HG03469 (cell line): ENCODE measurements around the gene PRKCSH.

Source experiments
- ATAC-seq: cut with Tn5 transposase; IDR thresholded peaks from one replicate; pipeline ENCODE4 v1.9.1; 2021; ENCODE audit warnings: mild to moderate bottlenecking, moderate library complexity, moderate number of reproducible peaks; ENCODE audit not compliant: unreplicated experiment

Gene PRKCSH

DNA sequence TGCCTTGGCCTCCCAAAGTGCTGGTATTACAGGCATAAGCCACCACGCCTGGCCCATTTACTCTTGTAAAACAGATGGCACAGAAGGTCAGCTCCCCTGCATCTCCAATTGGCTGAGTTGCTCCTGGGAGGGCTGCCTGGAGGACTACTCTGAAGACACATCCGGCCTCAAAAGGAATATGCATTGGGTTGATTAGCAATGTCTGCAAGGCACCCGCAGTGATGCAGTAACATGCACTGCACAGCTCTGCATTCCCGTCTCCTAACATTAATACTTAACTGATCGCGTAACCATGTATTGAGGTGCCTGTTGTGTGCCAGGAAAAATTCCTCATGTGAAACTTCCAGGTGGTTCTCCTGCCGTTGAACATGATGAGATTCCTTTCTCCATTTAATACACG lies 40.4 kb downstream of the PRKCSH start:
- ATAC-seq = no peak

- no peak for ATAC-seq
These were observed 43.0 kb downstream of the PRKCSH start for GRCh38 chr19:11478167-11479089.

- no peak for ATAC-seq
These were observed 43.9 kb downstream of the PRKCSH start for GRCh38 chr19:11479090-11479897.

DNA sequence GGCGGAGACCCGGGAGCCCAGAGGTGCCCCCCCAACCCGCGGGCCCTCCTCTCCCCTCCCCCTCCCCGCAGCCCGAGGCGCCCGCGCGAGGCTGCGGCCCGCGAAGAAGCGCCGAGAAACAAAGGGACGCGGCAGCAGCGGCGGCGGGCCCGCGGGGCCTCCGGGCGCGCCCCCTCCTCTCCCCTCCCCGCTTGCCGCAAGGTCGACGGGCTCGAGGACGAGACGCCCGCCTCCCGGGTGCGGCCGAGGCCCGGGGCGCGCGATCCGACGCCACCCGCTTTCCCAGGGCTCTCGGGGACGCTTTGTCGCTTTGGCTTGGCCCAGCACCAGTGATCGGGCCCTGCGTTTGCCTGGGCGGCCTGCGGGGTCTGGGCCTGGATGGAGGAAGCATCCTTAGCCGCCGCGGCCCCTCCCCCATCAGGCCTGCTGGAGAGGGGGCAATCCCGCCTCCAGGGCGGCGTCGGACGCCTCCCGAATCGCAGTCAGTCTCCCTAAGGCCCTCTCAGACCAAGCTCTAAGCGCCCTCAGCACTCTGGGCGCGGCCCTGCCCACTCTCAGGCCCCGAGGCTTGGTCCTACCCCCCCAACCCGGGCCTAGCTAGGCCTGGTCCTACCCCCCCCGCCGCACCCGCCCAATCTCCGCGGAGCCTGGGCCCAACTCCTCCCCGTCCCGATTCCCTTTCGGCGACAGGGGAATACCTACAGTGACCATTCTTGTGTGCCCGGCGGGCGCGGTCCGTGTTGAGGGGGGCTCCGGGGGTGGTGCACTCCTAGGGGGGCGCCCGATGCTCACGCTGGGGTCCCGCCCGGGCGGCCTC lies 44.7 kb downstream of the PRKCSH start:
- no peak for ATAC-seq

DNA sequence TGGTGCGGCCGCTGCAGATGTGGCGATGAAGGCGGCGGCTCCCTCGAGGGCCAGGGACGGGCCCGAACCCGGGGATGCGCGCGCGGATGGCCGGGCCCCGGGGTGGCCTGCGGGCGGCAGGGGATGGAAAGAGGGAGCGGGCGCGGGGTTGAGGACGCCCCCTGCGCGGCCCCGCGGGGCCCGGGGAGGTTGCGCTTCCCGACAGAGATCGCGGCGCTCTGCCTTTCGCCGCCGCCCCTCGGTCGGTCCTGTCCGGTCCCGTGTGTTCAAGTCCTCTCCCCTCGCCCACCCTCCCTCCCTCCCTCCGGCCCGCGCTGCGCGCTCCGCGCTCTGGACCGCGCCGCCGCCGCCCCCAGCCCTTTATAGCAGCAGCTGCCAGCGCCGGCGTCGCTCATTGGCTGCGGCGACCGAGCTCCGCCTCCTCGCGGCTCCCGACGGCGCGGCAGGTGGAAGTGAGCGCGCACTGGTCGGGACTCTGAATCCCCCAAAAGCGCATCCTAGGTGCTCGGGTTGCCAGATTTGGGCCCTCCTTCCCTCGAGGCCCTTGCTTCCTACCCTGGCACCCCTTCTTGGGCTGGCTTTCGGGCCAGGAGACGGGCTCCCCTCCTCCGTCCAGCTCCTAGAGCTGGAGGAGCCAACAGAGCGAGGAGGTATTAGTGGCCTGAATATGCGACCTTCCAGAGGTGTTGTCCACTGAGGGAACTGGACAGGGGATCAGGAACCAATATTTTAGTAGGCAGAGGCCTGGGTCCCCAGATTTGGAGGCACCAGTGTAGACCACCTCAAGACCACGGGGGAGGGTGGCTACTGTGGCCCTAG lies 45.5 kb downstream of the PRKCSH start, which contains the start of gene ELAVL3:
ELAVL3 (minus strand) TSS at position 332 of the 819 bp plus-strand sequence. CDS start 438 bp downstream, outside the sequence.
- no peak for ATAC-seq

DNA sequence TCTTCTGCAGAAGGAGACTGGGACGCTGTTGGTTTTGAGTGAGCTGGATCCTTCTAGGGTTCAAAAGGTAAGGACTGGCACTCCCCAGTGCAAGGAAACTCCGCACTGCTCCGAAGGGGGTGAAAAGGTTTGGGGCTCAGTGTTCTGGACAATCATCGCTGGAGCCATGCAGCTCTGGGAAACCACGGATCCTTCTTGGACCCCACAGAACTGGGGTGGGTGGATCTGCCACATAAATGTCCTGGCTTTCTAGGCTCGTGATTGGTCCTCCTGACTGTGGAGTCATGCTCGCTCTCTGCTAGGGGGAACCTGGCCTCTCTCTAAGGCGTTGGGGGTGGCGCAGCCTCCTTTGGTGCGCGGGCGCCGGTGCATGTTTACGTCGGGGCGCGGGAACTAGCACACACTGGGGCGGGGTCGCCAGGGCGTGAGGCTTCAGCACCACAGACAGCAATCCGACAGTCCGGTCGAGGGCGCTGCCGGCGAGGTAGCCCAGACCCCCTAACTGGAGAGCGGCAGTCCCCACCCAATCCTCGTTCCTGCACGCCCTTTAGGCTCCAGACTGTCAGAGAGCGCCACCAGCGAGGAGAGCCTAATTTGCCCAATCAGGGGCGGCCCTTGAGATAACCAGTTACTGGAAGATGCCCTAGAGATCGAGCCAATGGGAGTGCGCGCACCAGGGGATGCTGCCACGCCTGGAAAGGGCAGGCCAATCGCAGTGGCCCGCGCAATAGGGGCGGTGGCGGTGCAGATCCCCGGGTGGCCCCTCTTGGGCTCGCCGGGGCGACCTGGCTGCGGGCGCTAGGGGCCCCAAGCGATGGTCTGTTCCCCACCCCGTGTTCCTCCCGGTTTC lies 46.3 kb downstream of the PRKCSH start:
- ATAC-seq = peak; percentile 51

- ATAC-seq = peak; percentile 42
These were observed 47.1 kb downstream of the PRKCSH start for GRCh38 chr19:11482384-11483050.

- no peak for ATAC-seq
These were observed 48.1 kb downstream of the PRKCSH start for GRCh38 chr19:11483366-11484111.

DNA sequence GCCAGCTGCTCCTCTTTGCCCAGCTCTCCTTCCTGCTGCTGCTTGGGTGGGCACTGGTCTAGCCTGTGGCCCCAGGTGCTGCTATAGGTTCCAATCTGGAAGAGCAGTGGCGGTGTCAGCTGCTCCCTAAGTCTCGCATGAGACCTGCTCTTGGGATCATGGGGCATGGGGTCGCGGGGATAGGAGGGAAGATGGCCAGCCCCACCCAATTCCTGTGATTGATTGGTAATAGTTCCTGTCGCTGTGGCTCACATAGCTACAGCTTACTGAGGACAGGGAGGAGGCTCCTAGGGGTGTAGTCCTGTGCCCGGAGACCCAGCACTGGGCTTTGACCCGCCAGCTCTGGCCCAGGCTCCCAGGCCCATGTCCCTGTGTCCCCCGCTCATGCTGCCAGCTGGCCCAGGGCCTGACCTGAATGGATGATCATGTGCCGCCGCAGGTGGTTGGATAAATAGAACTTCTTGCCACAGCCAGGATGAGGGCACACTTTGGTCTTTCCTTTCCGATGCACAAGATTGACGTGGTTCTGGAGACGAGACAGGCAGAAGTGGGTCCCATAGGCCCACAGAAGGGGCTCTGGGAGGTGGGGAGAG lies 49.9 kb downstream of the PRKCSH start:
- no peak for ATAC-seq

- no peak for ATAC-seq
These were observed 51.4 kb downstream of the PRKCSH start for GRCh38 chr19:11486661-11487503.

- ATAC-seq = no peak
These were observed 53.9 kb downstream of the PRKCSH start for GRCh38 chr19:11489378-11489777.

DNA sequence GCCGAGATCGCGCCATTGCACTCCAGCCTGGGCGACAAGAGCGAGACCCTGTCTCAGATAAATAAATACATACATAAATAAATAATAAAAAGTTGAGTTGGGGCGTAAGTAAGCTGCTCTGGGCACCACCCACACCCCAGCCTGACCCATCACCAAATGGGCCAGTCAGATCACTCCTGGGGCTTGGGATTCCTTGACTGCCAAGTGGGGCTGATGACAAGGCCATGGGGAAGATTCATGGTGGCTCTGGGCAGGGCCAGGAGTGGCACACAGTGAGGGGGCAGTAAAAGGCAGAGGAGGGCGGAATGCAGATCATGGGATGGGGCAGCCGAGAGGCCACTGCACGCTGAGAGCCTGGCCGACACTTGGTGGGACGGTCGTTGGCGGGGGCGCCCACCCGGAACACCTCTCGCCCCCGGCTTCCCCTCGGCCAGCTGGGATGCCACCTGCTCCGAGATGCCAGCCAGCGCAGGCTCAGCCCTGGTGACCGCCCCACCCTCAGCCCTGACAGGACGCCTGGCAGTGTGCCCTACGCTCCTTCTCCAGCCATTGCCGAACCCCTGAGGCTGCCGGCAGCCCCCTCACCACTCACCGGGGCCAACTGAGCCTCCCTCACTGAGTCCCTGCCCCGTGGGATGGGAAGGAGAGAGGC lies 59.3 kb downstream of the PRKCSH start:
- ATAC-seq = no peak

DNA sequence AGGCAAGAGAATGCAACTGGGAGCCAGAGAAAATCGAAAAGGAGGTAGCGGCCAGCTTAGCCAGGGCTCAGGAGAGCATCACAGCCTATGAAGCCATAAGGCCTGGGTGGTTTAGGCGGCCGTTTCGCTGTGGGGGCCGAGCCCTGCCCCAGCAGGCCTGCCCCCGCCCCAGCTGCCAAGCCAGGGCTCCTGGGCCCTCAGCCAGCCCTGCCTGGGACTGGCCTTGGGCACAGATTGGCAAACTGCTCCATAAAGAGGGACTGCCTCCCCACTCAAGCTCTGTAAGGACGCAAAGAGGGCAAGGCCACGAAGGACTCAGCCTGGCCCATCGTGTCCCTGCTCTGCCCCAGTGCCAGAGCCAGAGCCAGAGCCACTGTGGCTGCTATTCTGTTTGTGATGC lies 60.0 kb downstream of the PRKCSH start:
- ATAC-seq = no peak

DNA sequence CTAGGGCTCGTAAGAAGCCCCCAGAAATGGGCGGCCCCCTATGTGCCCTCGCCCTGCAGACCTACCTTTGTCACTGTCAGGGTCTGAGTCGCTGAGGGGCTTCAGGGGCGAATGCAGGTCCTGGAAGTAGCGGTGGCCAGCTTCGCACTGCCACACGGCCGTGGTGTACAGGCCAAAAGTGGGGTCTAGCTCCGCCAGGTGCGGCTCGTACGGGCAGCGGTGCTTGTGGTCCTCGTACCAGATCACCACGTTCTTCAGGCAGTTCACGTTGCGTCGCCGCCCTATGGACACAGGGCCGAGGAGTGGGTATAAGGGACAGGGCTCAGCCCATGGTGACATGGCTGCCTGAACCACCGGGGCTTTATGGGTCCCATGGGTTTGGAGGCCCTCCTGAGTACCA lies 60.5 kb downstream of the PRKCSH start:
- no peak for ATAC-seq

DNA sequence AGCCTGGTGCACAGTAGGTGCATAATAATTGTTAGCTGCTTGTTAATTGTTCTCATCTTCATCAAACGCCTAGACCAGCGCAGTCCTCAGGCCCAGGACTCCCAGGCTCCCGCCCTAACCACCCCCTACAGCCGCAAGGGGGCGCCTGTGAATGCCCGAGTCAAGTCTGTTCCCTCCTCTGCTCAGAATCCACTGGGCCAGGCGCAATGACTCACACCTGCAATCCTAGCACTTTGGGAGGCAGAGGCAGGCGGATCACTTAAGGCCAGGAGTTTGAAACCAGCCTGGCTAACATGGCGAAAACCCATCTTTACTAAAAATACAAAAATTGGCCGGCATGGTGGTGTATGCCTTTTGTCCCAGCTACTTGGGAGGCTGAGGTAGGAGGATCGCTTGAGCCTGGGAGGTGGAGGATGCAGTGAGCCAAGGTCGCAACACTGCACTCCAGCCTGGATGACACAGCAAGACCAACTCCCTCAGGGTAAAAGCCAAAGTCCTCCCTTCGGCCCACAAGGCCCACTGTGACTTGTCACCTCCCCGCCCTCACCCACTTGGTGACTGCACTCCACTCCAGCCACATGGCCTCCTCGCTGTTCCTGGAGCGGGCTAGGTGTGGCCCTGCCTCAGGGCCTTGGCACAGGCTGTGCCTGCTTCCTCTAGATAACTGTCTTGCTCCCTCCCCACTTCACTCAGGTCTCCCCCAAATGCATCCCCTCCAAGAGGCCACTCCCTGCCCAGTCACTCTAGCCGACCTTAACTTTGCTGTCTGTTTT lies 61.1 kb downstream of the PRKCSH start:
- no peak for ATAC-seq
